CD4-positive, alpha-beta T cell treated with Interleukin-21 for 1 hour (primary cell): ENCODE results near the gene OR1J2.
"Not testable (repeated sequence)": the region's sequence is repeated elsewhere in the genome, so short reads cannot be mapped to it uniquely, and the experiment has no call there.

Experiments
- DNase-seq: peaks from one replicate; pipeline ENCODE4 v3.0.0-alpha.2; 2020

OR1J2 gene, protein sequence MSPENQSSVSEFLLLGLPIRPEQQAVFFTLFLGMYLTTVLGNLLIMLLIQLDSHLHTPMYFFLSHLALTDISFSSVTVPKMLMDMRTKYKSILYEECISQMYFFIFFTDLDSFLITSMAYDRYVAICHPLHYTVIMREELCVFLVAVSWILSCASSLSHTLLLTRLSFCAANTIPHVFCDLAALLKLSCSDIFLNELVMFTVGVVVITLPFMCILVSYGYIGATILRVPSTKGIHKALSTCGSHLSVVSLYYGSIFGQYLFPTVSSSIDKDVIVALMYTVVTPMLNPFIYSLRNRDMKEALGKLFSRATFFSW

DNA sequence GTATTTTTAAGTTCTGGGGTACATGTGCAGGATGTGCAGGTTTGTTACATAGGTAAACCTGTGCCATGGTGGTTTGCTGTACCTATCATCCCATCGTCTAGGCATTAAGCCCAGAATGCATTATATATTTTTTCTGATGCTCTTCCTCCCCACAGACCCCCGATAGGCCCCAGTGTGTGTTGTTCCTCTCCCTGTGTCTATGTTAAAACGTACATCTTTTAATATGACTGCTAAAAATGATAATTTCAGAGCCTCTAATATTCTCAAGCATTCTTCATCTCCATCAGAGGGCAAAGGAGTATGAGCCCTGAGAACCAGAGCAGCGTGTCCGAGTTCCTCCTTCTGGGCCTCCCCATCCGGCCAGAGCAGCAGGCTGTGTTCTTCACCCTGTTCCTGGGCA is at the start of gene OR1J2:
TSS of gene OR1J2 (plus strand) at position 301 of the 400 bp plus-strand sequence. CDS start at position 301, 0 bp downstream.
- DNase-seq = no peak

DNA sequence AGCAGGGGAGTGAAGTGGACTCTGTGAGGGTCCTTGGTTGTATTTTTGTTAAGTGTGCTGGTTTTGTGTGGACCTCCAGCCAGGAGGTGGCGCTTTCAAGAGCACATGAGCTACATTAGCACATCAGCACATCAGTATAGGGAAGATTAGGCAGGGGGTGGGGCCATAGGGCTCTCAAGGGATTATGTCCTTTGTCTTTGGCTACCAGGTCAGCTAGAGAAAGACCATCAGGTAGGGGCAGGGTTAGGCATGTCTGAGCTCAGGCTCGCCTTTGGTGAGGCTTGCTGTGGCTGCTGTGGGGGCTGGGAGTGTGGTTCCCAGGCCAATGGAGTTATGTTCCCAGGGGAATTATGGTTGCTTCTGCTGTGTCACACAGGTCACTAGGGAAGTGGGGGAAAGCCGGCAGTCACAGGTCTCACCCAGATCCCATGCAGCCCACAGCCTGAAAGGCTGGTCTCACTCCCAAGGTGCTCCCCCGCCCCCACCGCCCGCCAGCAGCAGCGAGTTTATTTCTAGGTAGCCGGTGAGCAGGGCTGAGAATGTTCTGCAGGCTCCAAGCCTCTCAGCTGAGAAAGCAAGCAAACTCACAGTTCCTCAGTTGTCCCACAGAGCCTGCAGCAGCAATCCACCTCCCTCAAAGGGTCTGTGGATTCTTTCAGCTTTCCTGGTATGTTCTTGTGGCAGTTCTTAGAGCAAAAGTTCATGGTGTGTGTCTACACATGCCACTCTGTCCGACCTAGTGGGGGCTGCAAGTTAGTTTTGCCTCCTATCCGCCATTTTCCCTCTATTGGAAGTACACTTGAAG is 46.6 kb upstream of the OR1J2 start:
- peak; percentile 21 for DNase-seq

DNA sequence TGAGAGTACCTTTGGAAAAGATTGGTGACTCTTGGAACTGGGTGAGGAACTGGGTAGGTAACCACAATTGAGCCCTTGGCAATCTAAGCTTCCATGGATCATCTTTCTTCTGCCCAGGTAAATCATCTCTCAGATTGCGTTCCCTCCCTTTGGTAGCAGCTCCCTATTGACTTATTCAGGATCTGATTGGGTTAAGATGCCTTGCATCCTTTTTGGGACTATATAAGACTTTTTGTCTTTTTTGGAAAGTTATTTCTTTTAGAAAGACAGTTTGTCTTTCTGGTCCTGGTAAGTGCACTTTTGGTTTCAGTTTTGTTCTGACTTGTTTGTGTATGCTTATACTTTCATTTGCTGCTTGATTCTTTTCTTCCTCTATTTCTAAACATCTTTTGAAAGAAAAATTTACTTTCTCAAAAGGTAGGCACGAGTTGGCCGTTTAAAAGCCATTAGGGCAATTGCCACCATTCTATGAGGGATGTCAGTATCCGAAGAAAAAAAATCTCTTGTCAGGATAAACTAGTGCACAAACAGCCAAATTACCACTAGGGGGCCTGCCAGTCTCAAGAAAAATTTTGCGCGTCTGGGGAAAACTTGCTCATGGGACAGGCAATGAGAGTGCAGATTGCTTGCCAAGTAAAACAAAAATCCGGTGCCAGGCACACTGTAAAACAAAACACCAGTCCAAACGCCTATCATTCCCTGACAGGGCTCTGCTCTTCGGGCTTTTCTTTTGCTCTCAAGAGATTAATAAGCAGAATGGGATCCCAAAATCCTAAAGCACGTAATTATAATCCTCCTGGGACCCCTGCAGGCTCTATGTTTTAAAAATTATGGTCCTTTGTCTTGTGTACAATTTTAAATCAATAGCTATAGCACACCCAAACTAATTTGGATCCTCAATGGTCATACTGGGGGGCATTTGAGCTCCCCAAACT is 45.7 kb upstream of the OR1J2 start:
- DNase-seq = peak; percentile 76

DNA sequence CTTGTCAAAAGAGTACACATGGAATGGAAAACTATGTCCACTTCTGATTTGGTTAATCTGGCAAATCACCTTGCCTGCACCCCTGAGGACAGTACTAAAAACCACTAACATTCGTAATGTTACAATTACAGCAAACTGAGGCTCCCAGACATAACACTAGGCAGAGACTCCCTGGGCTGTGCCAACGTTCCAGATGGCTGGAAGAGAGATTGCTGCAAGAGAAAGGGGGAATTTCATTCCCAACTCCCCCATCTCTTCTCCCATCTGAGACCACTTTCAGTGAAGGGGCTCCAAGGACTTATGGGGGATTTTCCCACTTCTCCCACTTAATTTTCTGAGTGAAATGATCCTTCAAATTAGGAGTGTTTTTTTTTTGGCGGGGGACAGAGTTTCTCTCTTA is 44.1 kb upstream of the OR1J2 start:
- no peak for DNase-seq

DNA sequence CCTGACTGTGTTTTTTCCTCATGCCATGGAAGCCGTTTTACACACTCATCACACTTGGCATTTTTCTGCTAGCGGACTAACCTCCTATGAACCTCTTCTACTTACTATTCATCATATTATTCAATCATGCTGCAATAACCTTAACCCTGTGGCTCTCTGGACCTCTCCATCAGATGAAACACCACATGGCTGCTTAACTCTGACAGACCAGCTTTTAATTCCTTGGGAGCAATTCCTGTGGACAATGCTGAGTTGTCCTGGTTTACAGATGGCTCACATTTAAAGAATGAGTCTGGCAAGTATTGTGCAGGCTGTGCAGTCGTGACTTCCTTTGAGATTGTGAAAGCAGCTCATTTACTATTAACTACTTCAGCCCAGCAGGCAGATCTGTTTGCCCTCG is 41.9 kb upstream of the OR1J2 start:
- DNase-seq = no peak

DNA sequence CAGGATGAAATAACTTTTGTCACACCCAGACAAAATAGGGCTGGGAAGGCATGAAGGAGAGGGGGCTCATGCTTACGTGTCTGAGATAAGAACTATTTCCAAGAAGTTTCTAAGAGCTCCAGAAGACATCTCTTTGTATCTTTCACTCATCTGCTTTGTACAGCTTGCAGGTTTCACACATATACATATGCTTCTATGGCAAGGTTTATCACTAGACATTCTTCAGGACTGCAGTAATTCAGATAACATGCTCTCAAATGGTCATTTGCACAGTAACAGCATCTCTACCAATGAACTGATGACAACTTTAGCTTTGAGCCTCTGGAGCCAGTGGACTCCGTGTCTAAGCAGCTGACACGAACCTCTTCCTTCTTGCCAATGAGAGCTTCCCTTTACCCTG is 36.0 kb upstream of the OR1J2 start:
- no peak for DNase-seq

DNA sequence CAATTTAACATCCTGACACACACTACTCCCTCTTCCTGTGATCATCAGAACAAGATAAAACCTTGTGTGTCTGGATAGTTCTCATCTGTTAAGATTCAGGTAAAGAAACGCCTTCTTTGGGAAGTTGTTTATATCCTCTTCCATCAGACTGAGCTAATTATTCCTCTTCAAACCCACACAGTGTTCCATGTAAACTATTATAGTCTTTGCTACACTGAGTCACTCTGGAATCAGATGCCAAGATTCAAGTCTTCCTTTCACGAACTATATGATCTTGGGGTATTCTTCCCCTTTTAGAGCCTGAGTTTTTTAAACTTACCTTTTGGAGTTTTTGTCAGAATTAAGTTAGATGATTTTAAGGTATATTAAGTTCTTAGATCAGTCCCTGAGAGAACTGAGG is 34.9 kb upstream of the OR1J2 start:
- DNase-seq = no peak

DNA sequence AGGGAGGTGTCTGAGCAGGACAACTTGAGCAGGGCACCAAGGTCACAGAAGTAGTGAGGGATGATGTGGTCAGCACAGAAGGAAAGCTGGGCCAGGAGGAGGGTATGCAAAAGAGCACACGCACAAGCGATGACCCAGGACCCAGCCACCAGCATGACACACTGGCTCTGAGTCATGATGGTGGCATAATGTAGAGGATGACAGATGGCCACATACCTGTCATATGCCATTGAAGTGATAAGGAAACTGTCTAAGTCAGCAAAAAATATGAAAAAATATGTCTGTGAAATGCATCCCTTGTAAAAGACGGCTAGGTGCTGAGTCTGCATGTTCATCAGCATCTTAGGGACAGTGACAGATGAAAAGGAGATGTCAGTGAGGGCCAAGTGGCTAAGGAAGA is 33.3 kb upstream of the OR1J2 start:
- no peak for DNase-seq

DNA sequence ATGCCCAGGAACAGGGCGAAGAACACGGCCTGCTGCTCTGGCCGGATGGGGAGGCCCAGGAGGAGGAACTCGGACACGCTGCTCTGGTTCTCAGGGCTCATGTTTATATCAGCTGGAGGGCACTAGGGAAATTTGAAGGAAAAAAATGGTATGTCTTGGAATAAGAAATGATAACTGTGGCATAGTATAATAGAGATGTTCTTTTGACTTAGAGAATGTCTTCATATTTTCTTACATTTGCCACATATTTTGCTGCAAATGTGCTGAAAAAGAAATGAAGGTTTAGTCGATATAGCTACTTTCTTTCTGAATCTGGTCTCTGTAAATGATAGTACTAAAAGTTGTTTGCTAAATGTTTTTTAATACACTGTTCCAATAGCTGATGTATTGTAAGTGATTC is 32.8 kb upstream of the OR1J2 start, which contains the start of gene OR1J1:
TSS of gene OR1J1 (minus strand) at position 101 of the 400 bp plus-strand sequence. CDS start at position 101, 0 bp downstream.
- no peak for DNase-seq

DNA sequence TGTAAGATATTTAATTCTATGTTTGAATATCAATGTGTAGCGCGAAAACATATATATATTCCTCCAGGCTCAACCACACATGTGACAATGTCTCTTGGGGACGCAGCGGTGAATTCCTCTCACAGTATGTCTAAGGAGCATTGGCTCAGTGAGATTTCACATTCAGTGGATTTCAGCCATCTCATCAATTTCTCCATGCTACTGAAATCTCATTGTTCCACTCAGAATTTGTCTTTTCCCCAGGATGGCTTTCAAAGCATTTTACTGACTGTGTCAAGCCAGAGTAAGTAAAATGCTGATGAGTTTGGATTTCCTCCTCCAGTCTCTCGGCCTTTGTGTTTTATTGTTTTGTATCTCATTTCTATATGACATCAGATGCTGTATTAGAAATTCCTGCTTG is 31.5 kb upstream of the OR1J2 start:
- no peak for DNase-seq

DNA sequence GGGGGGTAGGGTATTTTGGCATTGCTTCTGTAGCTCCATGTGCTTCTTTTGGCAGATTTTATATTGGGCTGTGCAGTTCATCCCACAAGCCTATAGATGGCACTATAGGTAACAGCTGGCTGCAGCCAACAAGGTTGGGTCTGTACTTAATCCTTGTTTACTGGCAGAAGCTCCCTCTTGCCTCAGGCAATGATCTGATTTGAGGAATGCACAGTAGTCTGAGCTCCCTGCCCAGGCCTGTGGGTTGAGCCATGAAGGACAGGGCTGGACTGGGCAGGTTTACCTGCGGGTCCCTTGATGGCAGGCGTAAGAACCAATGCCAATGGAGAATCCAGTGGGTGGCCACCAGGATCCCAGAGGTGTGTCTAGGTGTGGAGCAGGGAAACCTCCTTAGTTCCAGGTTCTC is 11.7 kb upstream of the OR1J2 start:
- peak; percentile 27 for DNase-seq

DNA sequence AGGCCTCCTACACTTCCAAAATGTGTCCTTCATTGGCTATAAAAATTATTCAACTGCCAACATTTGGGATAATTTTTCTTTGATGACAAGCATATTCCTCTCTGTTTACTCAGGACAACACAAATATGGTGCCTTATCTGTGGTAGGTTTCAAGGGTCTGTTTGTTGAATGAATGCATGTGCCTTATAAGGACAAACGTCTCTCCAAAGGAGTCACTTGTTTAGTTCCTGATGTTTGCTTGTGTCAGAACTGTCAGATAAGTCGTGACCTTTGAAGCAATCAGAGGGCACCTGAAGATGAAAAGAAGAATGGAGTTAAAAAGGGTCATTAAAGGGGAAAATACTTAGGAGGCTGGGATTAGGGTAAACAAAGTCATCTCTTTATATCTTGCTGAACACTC is 3.6 kb upstream of the OR1J2 start:
- no peak for DNase-seq

DNA sequence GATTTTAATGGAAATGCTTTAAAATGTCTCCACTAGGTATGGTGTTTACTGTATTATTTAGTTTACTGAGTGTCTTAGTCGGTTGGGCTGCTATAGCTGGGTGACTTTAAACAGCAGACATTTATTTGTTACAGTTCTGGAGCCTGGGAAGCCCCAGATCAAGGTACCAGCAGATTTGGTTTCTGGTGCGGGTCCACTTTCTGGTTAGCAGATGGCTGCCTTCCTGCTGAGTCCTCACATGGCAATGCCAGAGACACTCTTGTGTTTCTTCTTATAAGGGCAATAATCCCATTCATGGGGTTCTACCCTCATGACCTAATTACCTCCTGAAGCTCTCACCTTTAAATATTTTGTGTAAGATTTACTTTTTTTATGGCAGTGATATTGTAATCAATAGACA is 7.6 kb downstream of the OR1J2 start:
- no peak for DNase-seq

DNA sequence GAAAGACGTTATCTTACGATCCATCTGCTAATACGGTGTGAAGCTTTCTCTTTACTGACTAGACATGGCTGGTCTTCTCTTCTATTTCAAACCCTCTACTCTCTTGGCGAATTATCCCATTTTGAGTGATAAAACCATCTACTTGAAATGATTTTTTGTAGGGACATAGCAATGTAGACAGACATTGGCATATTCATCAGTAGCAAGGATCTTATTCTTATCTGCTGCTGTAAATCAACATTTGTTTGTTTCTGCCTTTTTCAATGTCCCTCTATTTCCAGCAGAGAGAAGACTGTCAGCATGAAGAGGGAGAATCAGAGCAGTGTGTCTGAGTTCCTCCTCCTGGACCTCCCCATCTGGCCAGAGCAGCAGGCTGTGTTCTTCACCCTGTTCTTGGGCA is 8.2 kb downstream of the OR1J2 start, which contains the start of gene OR1J4:
TSS of gene OR1J4 (plus strand) at position 301 of the 400 bp plus-strand sequence. CDS start at position 301, 0 bp downstream.
- no peak for DNase-seq

DNA sequence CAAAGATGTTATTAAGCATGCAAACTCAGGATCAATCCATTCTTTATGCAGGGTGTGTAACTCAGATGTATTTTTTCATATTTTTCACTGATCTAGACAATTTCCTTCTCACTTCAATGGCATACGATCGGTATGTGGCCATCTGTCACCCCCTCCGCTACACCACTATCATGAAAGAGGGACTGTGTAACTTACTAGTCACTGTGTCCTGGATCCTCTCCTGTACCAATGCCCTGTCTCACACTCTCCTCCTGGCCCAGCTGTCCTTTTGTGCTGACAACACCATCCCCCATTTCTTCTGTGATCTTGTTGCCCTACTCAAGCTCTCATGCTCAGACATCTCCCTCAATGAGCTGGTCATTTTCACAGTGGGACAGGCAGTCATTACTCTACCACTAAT is 8.8 kb downstream of the OR1J2 start:
- no peak for DNase-seq

DNA sequence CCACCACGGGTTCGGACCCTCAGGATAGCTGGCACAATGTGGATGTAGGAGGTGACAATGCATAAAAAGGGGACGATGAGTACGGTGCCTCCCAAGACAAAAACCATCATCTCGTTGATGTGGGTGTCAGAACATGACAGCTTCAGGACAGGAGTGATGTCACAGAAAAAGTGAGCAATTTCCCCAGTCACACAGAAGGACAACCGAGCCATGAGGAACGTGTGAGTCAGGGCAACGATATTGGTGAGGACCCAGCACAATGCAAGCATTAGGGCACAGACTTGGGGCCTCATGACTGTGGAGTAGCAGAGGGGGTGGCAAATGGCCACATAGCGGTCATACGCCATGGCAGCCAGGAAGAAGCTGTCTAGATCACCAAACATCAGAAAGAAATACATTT is 16.0 kb downstream of the OR1J2 start:
- no peak for DNase-seq

DNA sequence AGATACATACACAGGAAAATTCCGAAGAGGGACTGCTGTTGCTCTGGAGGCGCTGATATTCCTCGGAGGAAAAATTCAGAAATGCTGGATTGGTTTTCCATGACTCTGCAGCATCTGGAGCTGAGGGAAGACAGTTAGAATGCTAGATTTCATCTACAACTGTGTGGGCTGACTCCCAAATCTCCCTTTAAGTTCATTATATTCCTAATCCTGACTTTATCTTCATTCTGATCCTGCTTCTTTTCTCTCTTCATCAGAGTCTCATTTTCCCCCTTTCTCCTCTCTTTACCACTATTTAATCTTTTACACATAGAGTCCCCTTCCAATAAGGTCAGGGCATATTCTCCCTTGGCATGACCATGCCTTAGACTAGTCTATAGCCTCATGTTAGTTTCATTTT is 16.6 kb downstream of the OR1J2 start, which contains the start of gene OR1N1:
TSS of gene OR1N1 (minus strand) at position 101 of the 400 bp plus-strand sequence. CDS start at position 101, 0 bp downstream.
- DNase-seq = no peak

DNA sequence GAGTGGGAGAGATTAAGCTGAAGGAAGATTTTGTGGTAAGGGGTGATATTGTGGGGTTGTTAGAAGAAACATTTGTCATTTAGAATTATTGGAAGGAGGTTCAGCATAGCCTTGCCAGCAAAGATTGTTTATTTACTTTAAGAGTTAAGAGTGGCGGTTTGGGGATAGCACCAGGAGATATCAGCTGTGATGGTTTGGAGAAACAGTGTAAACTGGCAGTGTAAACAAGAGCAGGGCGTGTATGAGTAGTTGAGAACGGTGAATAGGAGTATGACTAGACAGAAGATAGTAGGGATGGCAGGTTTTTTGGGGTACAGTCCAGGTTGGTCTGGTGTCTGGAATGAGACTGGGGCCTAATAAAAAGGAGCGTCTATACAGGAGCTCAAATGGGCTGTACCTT is 20.6 kb downstream of the OR1J2 start:
- not testable (repeated sequence) for DNase-seq

DNA sequence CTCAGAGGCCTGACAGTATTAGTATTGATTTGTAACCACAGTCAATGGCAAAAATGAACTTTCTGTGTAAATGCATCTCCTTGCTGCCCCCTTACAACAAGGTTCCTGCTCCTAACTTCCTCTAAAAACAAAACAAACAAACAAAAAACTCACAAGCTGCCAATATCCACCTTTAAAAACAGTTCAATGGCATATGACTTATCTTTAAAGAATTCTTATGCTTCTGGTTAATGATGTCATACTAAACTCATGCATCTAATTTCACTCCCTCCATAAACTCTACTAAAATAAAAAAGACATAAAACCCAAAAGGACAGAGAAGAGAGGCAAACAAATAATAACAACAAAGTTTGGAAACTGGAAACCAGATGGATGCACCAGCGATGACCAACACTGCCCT is 25.5 kb downstream of the OR1J2 start:
- no peak for DNase-seq

DNA sequence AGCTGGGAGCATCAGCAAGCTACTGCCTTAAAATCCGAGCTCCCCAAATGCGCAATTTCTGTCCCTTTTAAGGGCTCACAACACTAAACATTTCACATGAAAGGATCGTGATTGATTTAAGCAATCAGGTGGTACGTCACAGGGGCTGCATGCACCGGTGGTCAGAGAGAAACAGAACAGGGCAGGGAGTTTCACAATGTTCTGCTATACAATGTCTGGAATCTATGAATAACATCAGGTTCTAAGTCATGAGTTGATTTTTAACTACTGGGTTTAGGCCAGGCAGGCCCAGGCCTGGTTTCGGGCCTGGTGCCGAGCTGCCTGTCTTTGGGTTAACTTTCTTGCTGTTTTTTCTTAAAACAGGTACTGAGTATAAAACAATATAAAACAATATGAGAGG is 26.5 kb downstream of the OR1J2 start:
- DNase-seq = not testable (repeated sequence)

DNA sequence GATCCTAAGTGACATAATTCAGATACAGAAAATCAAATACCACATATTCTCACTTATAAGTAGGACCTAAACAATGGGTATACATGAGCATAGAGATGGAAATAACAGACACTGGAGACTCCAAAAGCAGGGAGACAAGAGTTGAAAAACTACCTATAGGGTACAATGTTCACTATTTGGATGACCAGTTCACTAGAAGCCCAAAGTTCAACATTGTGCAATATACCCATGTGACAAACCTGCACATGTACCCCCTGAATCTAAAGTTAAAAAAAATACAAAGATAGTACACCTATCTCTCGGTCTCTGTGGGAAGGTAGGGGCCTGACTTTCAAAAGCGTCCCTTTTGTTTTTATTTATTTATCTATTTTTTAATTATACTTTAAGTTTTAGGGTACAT is 28.2 kb downstream of the OR1J2 start:
- DNase-seq = no peak

DNA sequence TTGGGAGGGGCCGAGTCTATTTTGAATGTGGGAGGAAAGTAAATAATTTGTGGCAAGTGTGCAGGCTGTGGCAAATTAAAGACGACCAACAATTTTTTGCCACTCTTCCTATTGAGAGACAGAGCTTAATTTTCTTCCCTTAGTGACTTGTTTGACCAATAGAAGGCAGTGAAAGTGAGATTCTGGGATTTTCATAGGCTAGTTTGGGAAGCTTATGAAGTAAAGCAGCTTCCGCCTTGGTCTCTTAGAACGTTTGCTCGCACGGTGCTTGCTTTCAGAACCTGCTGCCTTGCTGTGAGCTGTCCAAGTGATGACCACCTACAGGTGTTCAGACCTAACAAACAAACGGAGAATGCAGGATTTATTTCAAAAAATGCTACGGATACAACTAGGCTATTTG is 35.6 kb downstream of the OR1J2 start:
- no peak for DNase-seq

DNA sequence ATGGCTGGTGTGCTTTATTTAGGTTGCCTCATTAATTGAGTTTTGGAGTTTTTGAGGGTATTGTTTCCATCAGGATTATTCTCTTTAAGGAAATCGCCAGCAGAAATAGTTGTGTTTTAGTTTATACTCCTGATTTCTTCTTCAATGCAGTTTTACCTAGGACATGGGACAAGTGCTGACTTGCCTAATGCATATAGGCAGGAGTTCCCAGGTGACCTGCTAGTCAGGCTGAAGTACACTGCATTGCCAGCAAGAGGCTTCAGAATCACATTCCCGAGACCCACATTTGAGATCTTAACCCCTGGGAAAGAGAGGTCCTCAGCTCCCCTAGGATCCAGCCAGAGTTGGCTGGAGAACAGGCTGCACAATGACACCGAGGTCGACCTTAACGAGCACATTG is 40.8 kb downstream of the OR1J2 start:
- no peak for DNase-seq
